Measurements from ENCODE around the gene MTHFS.

MTHFS gene

DNA sequence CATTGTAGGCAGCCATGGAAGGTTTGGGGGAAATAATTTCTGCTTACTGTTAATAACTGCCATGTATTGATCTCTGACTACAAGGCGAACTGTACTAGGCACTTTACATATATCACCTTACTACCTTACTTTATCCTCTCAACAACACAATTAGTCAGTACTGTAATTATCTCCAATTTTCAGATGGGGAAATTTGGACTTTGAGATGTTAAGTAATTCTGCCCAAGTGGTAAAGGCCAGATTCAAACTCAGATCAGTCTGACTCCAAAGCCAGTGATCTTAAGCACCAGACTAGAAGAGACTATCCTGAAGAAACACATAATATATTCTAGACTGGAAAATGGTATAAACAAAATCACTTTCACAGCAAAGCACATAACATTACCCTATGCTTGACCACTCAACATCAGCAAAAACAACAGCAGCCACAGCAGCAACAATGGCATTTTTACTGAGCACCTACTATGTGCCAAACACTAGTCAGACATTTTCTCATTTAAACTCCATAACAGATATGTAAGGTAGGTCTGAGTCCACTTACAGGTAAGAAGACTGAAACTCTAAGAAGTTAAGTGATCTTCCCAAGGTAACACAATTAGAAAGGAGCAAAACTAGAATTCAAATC lies 13.1 kb downstream of the MTHFS start:
- no peak for TF ChIP-seq CTCF (IDR thresholded peaks at IDR 0.05)
- Histone ChIP-seq H3K79me2 (peaks cover 3% of the 10 kb centered on the region), H3K4me3 (ENCODE audit: low read depth, low read length) (no peak overlapping the region), H3K27me3 (ENCODE audit: control insufficient read depth, insufficient read depth, low read length) (no peaks in the 10 kb centered on the region), H3K4me1 (peaks cover 7% of the 10 kb centered on the region), H3K4me2 (ENCODE audit: low read length) (no peak overlapping the region), H2AFZ (no peak overlapping the region), H3K27ac (no peak overlapping the region), H3K36me3 (ENCODE audit: control insufficient read depth, insufficient read depth, low read length) (no peaks in the 10 kb centered on the region), H3K9ac (no peak overlapping the region), H3K9me3 (ENCODE audit: control insufficient read depth, low read length) (no peaks in the 10 kb centered on the region)

- TF ChIP-seq CTCF (IDR thresholded peaks at IDR 0.05) = no peak
- no peak overlapping the region for H3K27ac ChIP-seq
- H3K9me3 ChIP-seq (ENCODE audit: control insufficient read depth, low read length) = no peaks in the 10 kb centered on the region
- H3K9ac ChIP-seq = no peak overlapping the region
- peaks cover 7% of the 10 kb centered on the region for H3K4me1 ChIP-seq
- no peaks in the 10 kb centered on the region for H3K36me3 ChIP-seq (ENCODE audit: control insufficient read depth, insufficient read depth, low read length)
- no peak overlapping the region for H3K4me3 ChIP-seq (ENCODE audit: low read depth, low read length)
- no peak overlapping the region for H2AFZ ChIP-seq
- peaks cover 6% of the 10 kb centered on the region for H3K79me2 ChIP-seq
- no peaks in the 10 kb centered on the region for H3K27me3 ChIP-seq (ENCODE audit: control insufficient read depth, insufficient read depth, low read length)
- no peak overlapping the region for H3K4me2 ChIP-seq (ENCODE audit: low read length)
Observed at GRCh38 chr15:79881668-79882067, 15.1 kb downstream of the MTHFS start.

DNA sequence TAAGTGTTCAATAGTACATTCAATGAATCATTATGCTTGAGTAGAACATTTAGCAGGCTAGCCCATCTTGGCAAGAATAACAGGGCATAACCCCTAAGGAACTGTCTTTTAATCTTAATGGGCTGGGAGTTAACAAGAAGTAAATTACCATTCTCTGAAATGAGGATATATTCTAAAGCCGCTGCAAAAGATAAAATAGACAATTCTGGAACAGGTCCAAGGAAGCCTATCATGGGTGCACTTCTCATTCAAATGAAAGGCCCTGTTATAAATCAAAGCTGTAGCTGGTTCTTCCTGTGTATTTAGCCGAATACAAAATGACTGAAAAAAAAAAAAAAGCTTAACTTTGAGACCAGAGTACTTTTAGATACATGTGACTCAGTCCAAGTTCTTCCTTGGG lies 15.6 kb downstream of the MTHFS start:
- peaks cover 7% of the 10 kb centered on the region for H3K4me1 ChIP-seq
- H3K9me3 ChIP-seq (ENCODE audit: control insufficient read depth, low read length) = no peaks in the 10 kb centered on the region
- no peak overlapping the region for H3K4me3 ChIP-seq (ENCODE audit: low read depth, low read length)
- no peak overlapping the region for H2AFZ ChIP-seq
- H3K27ac ChIP-seq = no peak overlapping the region
- no peaks in the 10 kb centered on the region for H3K27me3 ChIP-seq (ENCODE audit: control insufficient read depth, insufficient read depth, low read length)
- no peak overlapping the region for H3K9ac ChIP-seq
- TF ChIP-seq CTCF (IDR thresholded peaks at IDR 0.05) = no peak
- H3K36me3 ChIP-seq (ENCODE audit: control insufficient read depth, insufficient read depth, low read length) = no peaks in the 10 kb centered on the region
- peaks cover 6% of the 10 kb centered on the region for H3K79me2 ChIP-seq
- H3K4me2 ChIP-seq (ENCODE audit: low read length) = no peak overlapping the region

- H3K27ac ChIP-seq = no peak overlapping the region
- no peak overlapping the region for H3K9ac ChIP-seq
- H3K36me3 ChIP-seq (ENCODE audit: control insufficient read depth, insufficient read depth, low read length) = no peaks in the 10 kb centered on the region
Observed at GRCh38 chr15:79878078-79878705, 18.6 kb downstream of the MTHFS start.

More at GRCh38 chr15:79878078-79878705, 18.6 kb downstream of the MTHFS start:
- H3K27me3 ChIP-seq (ENCODE audit: control insufficient read depth, insufficient read depth, low read length) = no peaks in the 10 kb centered on the region
- H2AFZ ChIP-seq = no peak overlapping the region
- H3K4me3 ChIP-seq (ENCODE audit: low read depth, low read length) = no peak overlapping the region
- H3K4me1 ChIP-seq = no peaks in the 10 kb centered on the region
- H3K79me2 ChIP-seq = peaks cover 3% of the 10 kb centered on the region
- peaks cover 4% of the 10 kb centered on the region for H3K9me3 ChIP-seq (ENCODE audit: control insufficient read depth, low read length)
- TF ChIP-seq CTCF (IDR thresholded peaks at IDR 0.05) = no peak
- no peak overlapping the region for H3K4me2 ChIP-seq (ENCODE audit: low read length)
